ENCODE data around the gene SMARCC1.

The SMARCC1 gene

GRCh38 chr3:47540281-47540680 lies 241.4 kb downstream of the SMARCC1 start:
- no peak for DNase-seq (ENCODE audit: low spot score)

- no peak for DNase-seq (ENCODE audit: low spot score)
Measured at GRCh38 chr3:47536967-47537366, 244.7 kb downstream of the SMARCC1 start.

GRCh38 chr3:47536221-47536891 lies 245.3 kb downstream of the SMARCC1 start:
- DNase-seq (ENCODE audit: low spot score): no peak

Measured in CD4-positive, alpha-beta T cell treated with Interleukin-15 for 4 hours (primary cell).